Mucosa of descending colon (tissue), 3 donors: ENCODE results near the gene ADAM30. TPM values are rescaled to one million over a fixed set of nuclear protein-coding genes. Genes with fewer than 3 reads are reported as not detected.
A peak's percentile ranks its signal among the peaks of the same experiment; 100 is the strongest.

Experiments
- ATAC-seq: fragments of 200-7000 bp; cut with Tn5 transposase; one replicate; pipeline ENCODE4 v1.9.1; 2020; ENCODE audit warnings: mild to moderate bottlenecking, moderate library complexity
- DNase-seq, 3 donors: peaks; one replicate each; pipeline ENCODE4 v3.0.0-alpha.2; 2020
- H3K36me3 ChIP-seq: fragments of 200-600 bp; one replicate; pipeline ENCODE4 v1.8.0; 2021; ENCODE audit warnings: low read depth, mild to moderate bottlenecking
- H3K4me1 ChIP-seq: fragments of 200-600 bp; one replicate; pipeline ENCODE4 v1.8.0; 2021; ENCODE audit warnings: low read depth, mild to moderate bottlenecking
- H3K4me3 ChIP-seq: fragments of 200-600 bp; one replicate; pipeline ENCODE4 v1.8.0; 2021; ENCODE audit warnings: mild to moderate bottlenecking
- H3K9me3 ChIP-seq: fragments of 200-600 bp; one replicate; pipeline ENCODE4 v1.8.0; 2021; ENCODE audit warnings: mild to moderate bottlenecking
- intact Hi-C, 2 donors: fragments of 100-400 bp; cut with DNase I in 1 of 2; cut with micrococcal nuclease in 1 of 2; formaldehyde crosslinking; loops; one replicate each; pipeline versions ENCODE4 v1.11.0 to v1.11.1; 2022; cut with DNase I, micrococcal nuclease
- total RNA-seq, 3 donors: library from RNA; stranded (reverse); fragmentation: NEBNext Ultra II Directional in 2 of 3; extraction: Animal tissue kit (Norgen Biotek cat#: 25700) in 2 of 3; gene quantifications; one replicate each; pipeline versions ENCODE4 v1.2.1 to v1.2.4, GENCODE V29; 2021 to 2023
- TF ChIP-seq, protein P1 (sequence below): fragments of 200-600 bp; IDR thresholded peaks from one replicate; pipeline ENCODE4 v1.8.0; 2022; ENCODE audit warnings: antibody characterized with exemption, mild to moderate bottlenecking
- donor health status: DM: no; HTN: no; CAD: no; lungs with moderate emphysema.
- donor health status: DM: no; HTN: no; CAD: no.
- donor health status: DM: no; HTN: yes; CAD: no.

Gene ADAM30
- total RNA-seq, 3 donors from 2014 or later: not detected

DNA sequence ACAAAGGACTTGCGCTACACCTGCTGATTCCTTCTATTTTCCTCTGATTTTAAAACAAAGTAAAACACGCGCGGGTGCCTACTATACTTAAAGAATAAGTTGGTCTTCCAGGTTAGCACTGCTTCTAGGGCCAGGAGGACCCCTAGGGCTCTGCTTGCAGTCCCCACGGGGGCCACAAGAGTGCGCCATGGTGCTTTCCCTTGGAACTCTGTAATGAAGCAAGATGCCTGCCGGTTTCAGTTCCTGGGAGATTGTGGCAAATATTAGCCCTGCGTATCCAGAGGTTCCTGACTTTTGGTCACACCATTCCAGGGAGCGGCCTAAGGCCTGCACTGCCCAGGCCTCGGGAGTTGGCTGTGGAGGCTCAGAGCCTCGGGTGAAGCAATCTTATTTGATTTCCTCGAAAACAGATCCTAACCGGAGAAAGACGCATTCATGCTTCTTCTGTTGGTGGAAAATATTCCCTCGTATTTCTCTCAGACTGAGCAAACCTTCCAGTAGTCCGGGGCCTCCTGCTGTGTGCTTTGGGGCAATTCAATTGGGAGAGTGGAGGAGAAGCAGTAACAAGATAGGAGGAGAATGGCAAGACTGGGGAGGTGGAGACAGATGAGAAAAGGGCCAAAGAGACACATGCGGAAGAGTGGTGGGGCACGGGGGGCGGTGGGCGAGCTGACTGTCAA, 25.3 kb downstream of the ADAM30 start:
- TF ChIP-seq, protein P1, sequence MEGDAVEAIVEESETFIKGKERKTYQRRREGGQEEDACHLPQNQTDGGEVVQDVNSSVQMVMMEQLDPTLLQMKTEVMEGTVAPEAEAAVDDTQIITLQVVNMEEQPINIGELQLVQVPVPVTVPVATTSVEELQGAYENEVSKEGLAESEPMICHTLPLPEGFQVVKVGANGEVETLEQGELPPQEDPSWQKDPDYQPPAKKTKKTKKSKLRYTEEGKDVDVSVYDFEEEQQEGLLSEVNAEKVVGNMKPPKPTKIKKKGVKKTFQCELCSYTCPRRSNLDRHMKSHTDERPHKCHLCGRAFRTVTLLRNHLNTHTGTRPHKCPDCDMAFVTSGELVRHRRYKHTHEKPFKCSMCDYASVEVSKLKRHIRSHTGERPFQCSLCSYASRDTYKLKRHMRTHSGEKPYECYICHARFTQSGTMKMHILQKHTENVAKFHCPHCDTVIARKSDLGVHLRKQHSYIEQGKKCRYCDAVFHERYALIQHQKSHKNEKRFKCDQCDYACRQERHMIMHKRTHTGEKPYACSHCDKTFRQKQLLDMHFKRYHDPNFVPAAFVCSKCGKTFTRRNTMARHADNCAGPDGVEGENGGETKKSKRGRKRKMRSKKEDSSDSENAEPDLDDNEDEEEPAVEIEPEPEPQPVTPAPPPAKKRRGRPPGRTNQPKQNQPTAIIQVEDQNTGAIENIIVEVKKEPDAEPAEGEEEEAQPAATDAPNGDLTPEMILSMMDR: peak; percentile 81
- ATAC-seq: peak; percentile 87
- Histone ChIP-seq H3K9me3 (no peaks in the 10 kb centered on the region), H3K4me3 (no peak overlapping the region), H3K4me1 (peaks cover 3% of the 10 kb centered on the region), H3K36me3 (no peaks in the 10 kb centered on the region)
- peak; percentile 66 to 82 (median 82) for DNase-seq
- intact Hi-C loops: no loop called here

DNA sequence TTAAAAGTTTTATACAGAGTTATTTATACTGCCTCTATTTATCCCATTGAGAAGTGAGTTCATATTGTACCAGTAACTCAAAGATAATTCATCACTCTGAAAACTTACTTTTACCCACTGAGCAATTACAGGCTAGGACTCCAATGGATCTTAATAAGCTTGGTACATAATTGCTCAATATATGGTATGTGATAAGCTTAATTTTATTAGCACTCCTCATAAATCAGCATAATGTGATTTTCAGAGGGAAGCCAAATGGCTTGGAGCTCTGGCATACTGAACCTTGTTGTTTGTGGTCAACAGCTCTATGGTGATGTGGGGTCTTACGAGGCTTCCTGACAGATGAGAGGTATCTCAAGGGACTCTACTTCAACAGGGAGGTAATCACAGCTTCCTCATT, 26.3 kb downstream of the ADAM30 start:
- Histone ChIP-seq H3K36me3 (no peaks in the 10 kb centered on the region), H3K9me3 (no peaks in the 10 kb centered on the region), H3K4me1 (peaks cover 3% of the 10 kb centered on the region), H3K4me3 (no peak overlapping the region)
- TF ChIP-seq, protein P1: no peak
- intact Hi-C loops: no loop called here
- DNase-seq (no peak), ATAC-seq (no peak)

DNA sequence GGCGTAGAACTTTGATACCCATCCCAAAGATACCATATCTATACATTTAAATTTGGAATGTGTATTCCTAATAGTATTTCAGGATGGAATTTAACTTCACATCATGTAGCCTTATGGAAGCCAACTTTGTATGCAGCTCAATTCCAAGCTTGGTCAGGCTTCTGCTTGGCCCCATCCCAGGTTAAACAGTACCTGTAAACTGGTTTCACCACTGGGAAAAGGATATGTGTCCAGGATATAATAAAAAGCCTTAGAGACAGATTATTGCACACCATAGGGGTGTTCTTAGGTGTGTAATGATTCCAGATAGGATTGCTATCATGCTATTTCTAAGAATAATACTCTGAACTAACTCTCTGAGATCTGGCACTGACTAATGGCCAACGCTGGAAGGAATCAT, 28.1 kb downstream of the ADAM30 start:
- Histone ChIP-seq H3K9me3 (no peaks in the 10 kb centered on the region), H3K4me1 (peaks cover 3% of the 10 kb centered on the region), H3K4me3 (no peak overlapping the region), H3K36me3 (no peaks in the 10 kb centered on the region)
- DNase-seq (peak in 1 of 3 donors; percentile 48), ATAC-seq (peak; percentile 84)
- TF ChIP-seq, protein P1: no peak
- intact Hi-C loops: no loop called here

DNA sequence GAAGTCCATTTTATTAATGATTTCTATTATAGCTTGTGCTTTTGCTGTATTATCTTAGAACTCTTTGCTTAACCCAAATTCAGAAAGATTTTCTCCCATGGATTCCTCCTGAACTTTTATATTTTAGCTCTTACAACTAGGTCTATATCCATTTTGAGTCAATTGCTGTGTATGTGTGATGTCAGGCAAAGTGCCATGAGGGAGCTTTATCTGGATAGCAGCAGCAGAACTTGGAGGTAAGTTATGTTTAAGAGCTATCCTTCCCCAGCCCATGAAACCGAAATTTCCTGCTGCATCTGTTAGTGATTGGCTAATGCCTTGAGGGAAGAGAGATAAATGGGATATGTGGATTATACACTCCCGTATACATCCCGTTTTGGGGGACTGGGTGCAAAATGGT, 29.9 kb downstream of the ADAM30 start:
- ATAC-seq (no peak), DNase-seq (no peak)
- Histone ChIP-seq H3K9me3 (no peaks in the 10 kb centered on the region), H3K36me3 (no peaks in the 10 kb centered on the region), H3K4me1 (peaks cover 3% of the 10 kb centered on the region), H3K4me3 (no peak overlapping the region)
- TF ChIP-seq, protein P1: no peak
- intact Hi-C loops: no loop called here

DNA sequence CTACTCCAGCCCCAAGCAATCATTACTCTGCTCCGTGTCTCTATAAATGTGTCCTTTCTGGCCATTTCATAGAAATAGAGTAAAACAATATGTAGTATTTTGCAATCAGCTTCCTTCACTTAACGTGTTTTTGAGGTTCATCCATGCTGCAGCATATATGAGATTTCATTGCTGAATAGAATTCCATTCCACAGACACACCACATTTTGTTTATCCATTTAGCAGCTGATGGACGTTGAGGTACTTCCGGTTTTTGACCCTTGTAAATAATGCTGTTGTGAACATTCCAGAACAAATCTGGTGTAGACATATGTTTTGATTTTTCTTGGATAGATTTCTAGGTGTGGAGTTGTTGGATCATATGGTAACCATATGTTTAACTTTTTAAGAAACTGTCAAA, 30.7 kb downstream of the ADAM30 start:
- Histone ChIP-seq H3K36me3 (no peaks in the 10 kb centered on the region), H3K9me3 (no peaks in the 10 kb centered on the region), H3K4me3 (no peak overlapping the region), H3K4me1 (peaks cover 3% of the 10 kb centered on the region)
- ATAC-seq: no peak
- TF ChIP-seq, protein P1: no peak
- no peak for DNase-seq
- intact Hi-C loops: no loop called here
